ENCODE results near the gene CFAP410.
"Not testable (repeated sequence)": the region's sequence is repeated elsewhere in the genome, so short reads cannot be mapped to it uniquely, and the experiment has no call there.

Gene CFAP410

DNA sequence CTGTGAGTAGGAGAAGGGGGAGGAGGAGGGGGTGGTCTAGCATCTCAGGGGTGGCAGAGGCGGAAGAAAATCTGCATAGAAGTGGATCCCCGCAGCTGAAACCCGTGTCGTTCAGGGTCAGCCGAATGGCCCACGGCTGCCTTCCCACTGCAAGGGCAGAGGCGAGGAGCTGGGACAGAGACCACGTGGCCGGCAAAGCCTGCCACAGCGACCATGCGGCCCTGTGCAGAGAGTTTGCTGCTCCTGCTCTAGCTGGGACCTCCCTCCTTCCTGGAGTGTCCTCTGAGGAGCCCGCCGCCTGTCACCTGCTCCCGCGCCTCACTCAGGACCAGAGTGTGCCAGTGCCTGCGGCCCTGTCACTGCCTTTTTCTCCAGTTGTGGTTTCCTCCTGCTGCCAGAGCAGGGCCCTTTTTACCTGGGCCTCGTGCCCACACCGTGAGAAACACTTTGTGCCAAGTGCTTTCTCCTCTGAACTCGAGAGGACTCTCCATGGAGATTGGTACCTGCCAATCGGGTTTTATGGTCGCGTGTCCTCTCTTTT is 8.8 kb upstream of the CFAP410 start:
- TF ChIP-seq, protein P1, sequence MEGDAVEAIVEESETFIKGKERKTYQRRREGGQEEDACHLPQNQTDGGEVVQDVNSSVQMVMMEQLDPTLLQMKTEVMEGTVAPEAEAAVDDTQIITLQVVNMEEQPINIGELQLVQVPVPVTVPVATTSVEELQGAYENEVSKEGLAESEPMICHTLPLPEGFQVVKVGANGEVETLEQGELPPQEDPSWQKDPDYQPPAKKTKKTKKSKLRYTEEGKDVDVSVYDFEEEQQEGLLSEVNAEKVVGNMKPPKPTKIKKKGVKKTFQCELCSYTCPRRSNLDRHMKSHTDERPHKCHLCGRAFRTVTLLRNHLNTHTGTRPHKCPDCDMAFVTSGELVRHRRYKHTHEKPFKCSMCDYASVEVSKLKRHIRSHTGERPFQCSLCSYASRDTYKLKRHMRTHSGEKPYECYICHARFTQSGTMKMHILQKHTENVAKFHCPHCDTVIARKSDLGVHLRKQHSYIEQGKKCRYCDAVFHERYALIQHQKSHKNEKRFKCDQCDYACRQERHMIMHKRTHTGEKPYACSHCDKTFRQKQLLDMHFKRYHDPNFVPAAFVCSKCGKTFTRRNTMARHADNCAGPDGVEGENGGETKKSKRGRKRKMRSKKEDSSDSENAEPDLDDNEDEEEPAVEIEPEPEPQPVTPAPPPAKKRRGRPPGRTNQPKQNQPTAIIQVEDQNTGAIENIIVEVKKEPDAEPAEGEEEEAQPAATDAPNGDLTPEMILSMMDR (IDR thresholded peaks at IDR 0.05; ENCODE audit: extremely low read depth, insufficient read depth, missing control alignments) = no peak
- DNase-seq (ENCODE audit: low spot score) = no peak
- in situ Hi-C loops (cut with MboI; ENCODE audit: low pct_unique_long_range_greater_than_20kb, low sequenced_read_pairs, unreplicated experiment) = loop anchor here (10.0 to 25.0 kb wide), 2 partner anchors 57 to 439 kb away; no protein-coding TSS in a partner anchor

DNA sequence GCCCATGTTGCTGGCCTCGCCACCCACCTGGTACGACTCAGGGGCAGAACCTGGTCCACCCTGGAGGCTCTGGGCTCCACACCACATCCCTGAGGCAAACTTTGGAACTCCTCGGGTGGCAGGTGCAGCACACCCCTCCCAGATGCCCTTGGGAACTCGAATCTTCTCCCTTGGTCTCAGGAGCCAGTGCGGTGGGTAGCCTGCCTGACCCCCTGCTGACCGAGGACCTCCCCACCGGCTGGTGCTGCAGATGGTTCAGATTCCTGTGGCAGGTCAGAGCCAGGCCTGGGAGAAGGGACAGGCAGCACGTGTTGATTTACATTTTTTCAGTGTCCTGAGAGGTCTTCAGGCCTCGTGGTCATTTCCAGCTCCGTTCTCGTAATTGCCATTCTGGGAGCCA is 6.3 kb upstream of the CFAP410 start:
- in situ Hi-C loops (cut with MboI; ENCODE audit: low pct_unique_long_range_greater_than_20kb, low sequenced_read_pairs, unreplicated experiment) = loop anchor here (10.0 to 25.0 kb wide), 2 partner anchors 59 to 442 kb away; no protein-coding TSS in a partner anchor
- no peak for DNase-seq (ENCODE audit: low spot score)
- TF ChIP-seq, protein P1 (IDR thresholded peaks at IDR 0.05; ENCODE audit: extremely low read depth, insufficient read depth, missing control alignments) = no peak

DNA sequence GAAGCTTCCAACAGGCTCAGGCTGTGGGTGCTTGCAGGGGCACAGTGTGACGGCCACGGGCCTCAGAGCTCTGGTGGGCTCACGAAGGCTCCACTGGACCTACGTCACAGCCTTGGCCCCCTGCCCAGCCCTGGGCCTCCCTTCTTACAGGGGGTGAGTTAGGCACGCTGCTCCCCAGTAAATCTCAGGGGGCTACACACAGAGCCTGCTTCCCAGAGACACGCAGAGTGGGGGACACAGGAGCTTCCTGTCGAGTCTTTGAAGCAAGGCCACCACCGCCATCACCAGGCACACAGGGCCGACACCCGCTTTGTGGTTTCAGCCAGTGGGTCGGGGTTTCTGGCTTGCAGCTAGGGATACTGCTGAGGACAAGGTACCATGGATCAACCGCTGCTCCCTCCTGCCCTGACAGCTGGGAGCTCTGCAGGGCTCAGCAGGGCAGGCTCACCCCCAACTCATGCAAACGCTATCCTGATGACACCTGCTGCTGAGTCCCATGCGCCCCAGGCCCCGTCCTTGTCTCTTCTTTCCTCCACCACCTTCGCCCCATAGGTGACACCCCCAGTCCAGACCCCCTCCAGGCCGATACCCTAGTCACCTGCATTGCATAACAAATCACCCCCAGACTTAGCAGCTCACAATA is 5.5 kb upstream of the CFAP410 start:
- in situ Hi-C loops (cut with MboI; ENCODE audit: low pct_unique_long_range_greater_than_20kb, low sequenced_read_pairs, unreplicated experiment) = loop anchor here (10.0 to 25.0 kb wide), 2 partner anchors 60 to 443 kb away; no protein-coding TSS in a partner anchor
- TF ChIP-seq, protein P1 (IDR thresholded peaks at IDR 0.05; ENCODE audit: extremely low read depth, insufficient read depth, missing control alignments) = no peak
- DNase-seq (ENCODE audit: low spot score) = no peak

DNA sequence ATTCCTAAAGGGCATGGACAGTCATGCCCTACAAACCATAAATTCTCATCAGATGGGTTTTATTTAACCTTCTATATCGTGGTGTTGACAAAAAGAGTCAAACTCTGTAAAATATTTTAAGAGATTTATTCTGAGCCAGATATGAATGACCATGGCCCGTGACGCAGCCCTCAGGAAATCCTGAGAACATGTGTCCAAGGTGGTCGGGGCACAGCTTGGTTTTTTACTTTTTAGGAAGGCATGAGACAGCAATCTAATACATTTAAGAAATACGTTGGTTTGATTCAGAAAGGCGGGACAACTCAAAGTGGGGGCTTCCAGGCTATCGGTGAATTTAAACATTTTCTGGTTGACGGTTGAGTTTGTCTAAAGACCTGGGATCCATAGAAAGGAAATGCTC is 3.8 kb upstream of the CFAP410 start:
- in situ Hi-C loops (cut with MboI; ENCODE audit: low pct_unique_long_range_greater_than_20kb, low sequenced_read_pairs, unreplicated experiment) = loop anchor here (10.0 to 25.0 kb wide), 2 partner anchors 62 to 444 kb away; no protein-coding TSS in a partner anchor
- DNase-seq (ENCODE audit: low spot score) = not testable (repeated sequence)

DNA sequence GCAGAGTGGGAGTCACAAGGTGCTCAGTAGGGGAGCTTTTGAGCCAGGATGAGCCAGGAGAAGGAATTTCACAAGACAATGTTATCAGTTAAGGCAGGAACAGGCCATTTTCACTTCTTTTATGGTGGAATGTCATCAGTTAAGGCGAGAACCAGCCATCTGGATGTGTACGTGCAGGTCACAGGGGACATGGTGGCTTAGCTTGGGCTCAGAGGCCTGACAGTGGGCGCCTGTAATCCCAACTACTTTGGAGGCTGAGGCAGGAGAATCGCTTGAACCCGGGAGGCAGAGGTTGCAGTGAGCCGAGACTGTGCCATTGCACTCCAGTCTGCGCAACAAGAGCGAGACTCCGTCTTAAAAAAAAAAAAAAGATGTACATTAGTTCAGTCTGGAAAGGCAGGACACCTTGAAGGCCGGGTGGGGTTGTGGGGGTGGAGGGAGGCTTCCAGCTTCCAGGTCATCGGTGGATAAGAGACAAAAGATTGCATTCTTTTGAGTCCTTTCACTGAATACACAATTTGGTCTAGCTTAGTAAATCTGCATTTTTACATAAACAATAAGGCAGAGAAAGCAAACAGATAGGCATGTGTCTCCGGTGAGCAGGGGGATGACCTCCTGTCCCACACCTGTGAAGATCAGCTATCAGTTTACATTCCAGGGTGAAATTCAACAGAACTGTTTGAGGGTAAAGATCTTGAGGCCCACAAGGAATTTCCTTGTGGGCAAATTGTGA is 2.7 kb upstream of the CFAP410 start:
- not testable (repeated sequence) for DNase-seq (ENCODE audit: low spot score)
- in situ Hi-C loops (cut with MboI; ENCODE audit: low pct_unique_long_range_greater_than_20kb, low sequenced_read_pairs, unreplicated experiment) = loop anchor here (10.0 to 25.0 kb wide), 2 partner anchors 63 to 445 kb away; no protein-coding TSS in a partner anchor

DNA sequence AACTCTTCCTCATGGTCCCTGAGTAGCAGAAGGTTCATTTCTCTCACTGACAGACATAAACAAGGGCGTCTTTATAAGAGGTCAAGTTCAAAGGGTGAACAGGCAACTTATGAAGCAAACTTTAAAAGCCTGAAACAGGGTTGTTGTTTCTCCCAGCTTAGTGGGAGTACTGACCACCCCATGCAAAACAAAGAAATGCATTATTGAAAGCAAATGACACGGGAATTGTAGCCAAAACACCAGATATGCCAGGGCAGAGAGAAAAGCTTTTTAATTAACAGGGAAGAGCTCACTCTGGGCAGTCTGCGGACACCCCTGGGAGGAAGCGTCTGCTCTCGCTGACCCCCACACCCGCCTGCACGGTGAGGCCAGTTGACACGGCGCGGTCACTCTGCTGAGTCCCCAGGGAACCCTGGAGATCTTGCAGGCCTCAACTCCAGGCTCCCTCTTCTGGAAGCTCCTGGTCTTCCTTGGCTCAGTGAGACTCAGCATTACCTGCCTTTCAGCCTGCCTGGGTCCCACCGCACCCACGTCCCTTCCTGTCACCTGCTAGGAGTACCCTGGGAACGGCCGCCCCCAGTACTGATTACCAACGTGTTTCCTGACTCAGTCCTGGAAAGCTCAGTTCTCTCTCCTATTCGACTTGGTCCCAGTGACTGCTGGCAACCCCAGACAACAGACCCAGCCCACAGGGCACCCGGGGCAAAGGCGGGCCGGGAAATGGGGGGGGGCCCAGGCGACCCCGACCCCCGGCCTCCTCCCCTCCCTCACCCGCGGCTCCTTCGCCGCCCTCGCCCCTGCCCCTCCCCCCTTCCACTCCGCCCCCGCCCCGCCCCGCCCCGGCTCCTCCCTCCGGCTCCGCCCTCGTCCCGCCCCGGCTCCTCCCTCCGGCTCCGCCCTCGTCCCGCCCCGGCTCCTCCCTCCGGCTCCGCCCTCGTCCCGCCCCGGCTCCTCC is 972 bp downstream of the CFAP410 start:
- TF ChIP-seq, protein P1 (IDR thresholded peaks at IDR 0.05; ENCODE audit: extremely low read depth, insufficient read depth, missing control alignments) = peak; percentile 5
- in situ Hi-C loops (cut with MboI; ENCODE audit: low pct_unique_long_range_greater_than_20kb, low sequenced_read_pairs, unreplicated experiment) = loop anchor here (25.0 kb wide), 1 partner anchor 449 kb away; no protein-coding TSS in a partner anchor
- peak; percentile 70 for DNase-seq (ENCODE audit: low spot score)

DNA sequence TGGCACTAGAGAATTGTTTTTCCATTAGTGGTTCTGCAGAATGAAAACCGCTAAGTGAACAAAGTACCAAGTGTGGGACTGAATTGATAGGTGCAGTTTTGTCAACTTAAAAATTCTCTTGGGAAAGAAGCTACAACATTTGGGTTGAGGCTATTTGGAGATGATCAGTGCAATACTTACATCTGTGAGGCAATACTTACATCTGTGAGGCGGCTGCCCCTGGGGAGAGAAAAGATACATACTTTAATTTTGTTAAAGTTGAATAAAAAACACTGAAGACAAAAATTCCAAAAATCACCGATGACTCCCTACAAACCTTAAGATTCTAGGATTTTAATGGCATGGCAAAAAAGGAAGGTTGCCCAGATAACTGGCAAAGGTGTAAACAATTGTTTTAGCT is 1.7 kb downstream of the CFAP410 start:
- DNase-seq (ENCODE audit: low spot score) = no peak
- TF ChIP-seq, protein P1 (IDR thresholded peaks at IDR 0.05; ENCODE audit: extremely low read depth, insufficient read depth, missing control alignments) = no peak
- in situ Hi-C loops (cut with MboI; ENCODE audit: low pct_unique_long_range_greater_than_20kb, low sequenced_read_pairs, unreplicated experiment) = loop anchor here (25.0 kb wide), 1 partner anchor 450 kb away; no protein-coding TSS in a partner anchor

Data from GM13977 (cell line).